ENCODE measurements around the gene TSC22D4.
A peak's percentile ranks its signal among the peaks of the same experiment; 100 is the strongest.

The TSC22D4 gene

GRCh38 chr7:100428199-100428966 is 50.6 kb downstream of the TSC22D4 start, which contains the start of gene ZCWPW1:
ZCWPW1 (minus strand) TSS chr7:100428703; CDS start chr7:100420649, 8,054 bp downstream.
- DNase-seq (ENCODE audit: low read depth) = peak; percentile 92

- DNase-seq (ENCODE audit: low read depth) = no peak
Measured at GRCh38 chr7:100427762-100428198, 51.2 kb downstream of the TSC22D4 start.

- DNase-seq (ENCODE audit: low read depth) = no peak
Measured at GRCh38 chr7:100426516-100426915, 52.5 kb downstream of the TSC22D4 start.

- DNase-seq (ENCODE audit: low read depth) = no peak
Measured at GRCh38 chr7:100425347-100425746, 53.7 kb downstream of the TSC22D4 start.

GRCh38 chr7:100423315-100423714 is 55.7 kb downstream of the TSC22D4 start:
- no peak for DNase-seq (ENCODE audit: low read depth)

GRCh38 chr7:100419660-100420226 is 59.3 kb downstream of the TSC22D4 start:
- DNase-seq (ENCODE audit: low read depth) = no peak

- no peak for DNase-seq (ENCODE audit: low read depth)
Measured at GRCh38 chr7:100418930-100419659, 59.9 kb downstream of the TSC22D4 start.

All from GM04504 (cell line).